SK-N-SH (cell line): ENCODE results near the gene C6orf132. TPM values are rescaled to one million over a fixed set of nuclear protein-coding genes. Genes with fewer than 3 reads are reported as not detected.

Experiments used
- CTCF ChIA-PET: fragments of 300-600, 350-600 bp; formaldehyde crosslinking; extraction: SDS; loops from one replicate; lab custom pipeline; 2021; lab: Yijun Ruan, JAX
- POLR2A ChIA-PET: fragments of 350-600 bp; sonication (Branson Sonifier 250); formaldehyde crosslinking; extraction: SDS; loops from one replicate; lab custom pipeline; 2020; ENCODE audit warnings: antibody characterized with exemption, inconsistent platforms; lab: Yijun Ruan, JAX
- DNase-seq: peaks from one replicate; pipeline ENCODE4 v3.0.0; 2012
- H2AFZ ChIP-seq: fragments of 200-600 bp; sonication (generic); 2 replicates; pipeline ENCODE4 v1.8.1; 2016; ENCODE audit warnings: antibody characterized with exemption, mild to moderate bottlenecking, low read depth
- H3F3A ChIP-seq: fragments of 200-600 bp; sonication (generic); replicated peaks from 2 replicates; pipeline ENCODE3; 2016; ENCODE audit warnings: antibody characterized with exemption, mild to moderate bottlenecking; ENCODE audit not compliant: insufficient read depth
- H3K27ac ChIP-seq, 2 experiments: fragments of 200-500 bp in 1 of 2; fragments of 200-600 bp in 1 of 2; sonication (Bioruptor generic) in 1 of 2; sonication (generic), shearing (Covaris generic) in 1 of 2; 2 replicates each; pipeline versions ENCODE4 v1.5.1 to v1.6.1; 2014 to 2016; ENCODE audit warnings: low read depth in 2 of 2, inconsistent platforms in 1 of 2, low read length in 1 of 2, mild to moderate bottlenecking in 1 of 2, mixed read lengths in 1 of 2
- H3K27me3 ChIP-seq: fragments of 200-600 bp; sonication (generic), shearing (Covaris generic); 2 replicates; pipeline ENCODE4 v1.6.1; 2016; ENCODE audit warnings: mixed run types; ENCODE audit not compliant: insufficient read depth
- H3K36me3 ChIP-seq, 2 experiments: fragments of 200-500 bp in 1 of 2; fragments of 200-600 bp in 1 of 2; sonication (Bioruptor generic) in 1 of 2; sonication (generic) in 1 of 2; replicated peaks in 1 of 2; 2 replicates each; pipeline versions ENCODE3 to v1.5.1; 2014 to 2016; ENCODE audit warnings: low read length in 1 of 2, mild to moderate bottlenecking in 1 of 2; ENCODE audit not compliant: insufficient read depth in 2 of 2, control insufficient read depth in 1 of 2
- H3K4me1 ChIP-seq, 2 experiments: fragments of 200-500 bp in 1 of 2; fragments of 200-600 bp in 1 of 2; sonication (Bioruptor generic) in 1 of 2; sonication (generic), shearing (Covaris generic) in 1 of 2; 2 replicates each; pipeline versions ENCODE4 v1.5.1 to v1.6.1; 2014 to 2016; ENCODE audit warnings: low read depth in 1 of 2, low read length in 1 of 2, mixed run types in 1 of 2; ENCODE audit not compliant: insufficient read depth in 2 of 2, control insufficient read depth in 1 of 2
- H3K4me2 ChIP-seq: fragments of 200-600 bp; sonication (generic), shearing (Covaris generic); 2 replicates; pipeline ENCODE4 v1.6.1; 2017; ENCODE audit warnings: mixed run types
- H3K4me3 ChIP-seq, 2 experiments: fragments of 200-500 bp in 1 of 2; fragments of 200-600 bp in 1 of 2; sonication (Bioruptor generic) in 1 of 2; sonication (generic), shearing (Covaris generic) in 1 of 2; 2 replicates each; pipeline versions ENCODE4 v1.5.1 to v1.8.1; 2014 to 2016; ENCODE audit warnings: low read depth in 2 of 2, inconsistent platforms in 1 of 2, low read length in 1 of 2, mild to moderate bottlenecking in 1 of 2, mixed read lengths in 1 of 2, moderate library complexity in 1 of 2
- H3K79me2 ChIP-seq: fragments of 200-600 bp; sonication (generic); 2 replicates; pipeline ENCODE4 v1.8.1; 2017; ENCODE audit warnings: mild to moderate bottlenecking; ENCODE audit not compliant: insufficient read depth
- H3K9ac ChIP-seq: fragments of 200-600 bp; sonication (generic); 2 replicates; pipeline ENCODE4 v1.6.1; 2017; ENCODE audit warnings: mixed run types
- H3K9me2 ChIP-seq: fragments of 200-600 bp; sonication (generic); 2 replicates; pipeline ENCODE4 v1.6.1; 2017; ENCODE audit warnings: mixed run types
- H3K9me3 ChIP-seq: fragments of 200-600 bp; sonication (generic); 2 replicates; pipeline ENCODE4 v1.6.1; 2017; ENCODE audit warnings: mixed run types, mild to moderate bottlenecking, moderate library complexity
- H4K20me1 ChIP-seq: fragments of 200-600 bp; sonication (generic); 2 replicates; pipeline ENCODE4 v1.6.1; 2017; ENCODE audit warnings: mild to moderate bottlenecking, mixed run types; ENCODE audit not compliant: insufficient read depth
- CTCF ChIP-seq: fragments of 200-600 bp; sonication (generic); IDR thresholded peaks from 2 replicates; pipeline ENCODE4 v1.6.1; 2017; ENCODE audit warnings: antibody characterized with exemption, mild to moderate bottlenecking, moderate library complexity
- EP300 ChIP-seq, 2 experiments: IDR thresholded peaks; 2 replicates each; pipeline versions ENCODE4 v1.4.0 to v1.6.1; 2012; ENCODE audit warnings: borderline replicate concordance in 1 of 2, low read depth in 1 of 2, low read length in 1 of 2
- EZH2phosphoT487 ChIP-seq: fragments of 200-600 bp; sonication (generic); IDR thresholded peaks from 2 replicates; pipeline ENCODE4 v1.6.1; 2017; ENCODE audit warnings: low read depth, mixed run types, mild to moderate bottlenecking, antibody characterized with exemption, moderate library complexity, borderline replicate concordance
- FOSL2 ChIP-seq: IDR thresholded peaks from 2 replicates; pipeline ENCODE4 v1.4.0; 2012; ENCODE audit warnings: low read depth, mild to moderate bottlenecking, moderate library complexity, borderline replicate concordance
- GABPA ChIP-seq: IDR thresholded peaks from 2 replicates; pipeline ENCODE4 v1.4.0; 2012; ENCODE audit warnings: low read depth, mild to moderate bottlenecking
- GATA2 ChIP-seq: sonication (generic); formaldehyde crosslinking; IDR thresholded peaks from 2 replicates; pipeline ENCODE4 v1.5.0; 2020; ENCODE audit warnings: mild to moderate bottlenecking, missing genetic modification reagents
- IRF3 ChIP-seq: fragments of 150-350 bp; IDR thresholded peaks from 2 replicates; pipeline ENCODE4 v1.6.1; 2016; ENCODE audit warnings: mild to moderate bottlenecking, low read depth, low read length
- JUND ChIP-seq: IDR thresholded peaks from 2 replicates; pipeline ENCODE4 v1.4.0; 2012
- MAX ChIP-seq: IDR thresholded peaks from 2 replicates; pipeline ENCODE4 v1.4.0; 2012; ENCODE audit warnings: low read depth
- MXI1 ChIP-seq: IDR thresholded peaks from 2 replicates; pipeline ENCODE4 v1.6.1; 2012; ENCODE audit warnings: mild to moderate bottlenecking, low read depth, low read length, improper control_type of control experiment
- NFIC ChIP-seq: IDR thresholded peaks from 2 replicates; pipeline ENCODE4 v1.4.0; 2012; ENCODE audit warnings: borderline replicate concordance
- PBX3 ChIP-seq: IDR thresholded peaks from 2 replicates; pipeline ENCODE4; 2012
- POLR2AphosphoS5 ChIP-seq: IDR thresholded peaks from 2 replicates; pipeline ENCODE4 v1.6.1; 2012; ENCODE audit warnings: low read depth, low read length
- RAD21 ChIP-seq: IDR thresholded peaks from 2 replicates; pipeline ENCODE4 v1.6.1; 2012; ENCODE audit warnings: mild to moderate bottlenecking, low read length
- RCOR1 ChIP-seq: fragments of 150-350 bp; IDR thresholded peaks from 2 replicates; pipeline ENCODE4 v1.6.1; 2017; ENCODE audit warnings: antibody characterized with exemption, low read length
- SMC3 ChIP-seq: IDR thresholded peaks from 2 replicates; pipeline ENCODE4 v1.6.1; 2012; ENCODE audit warnings: low read depth, low read length, improper control_type of control experiment
- TEAD4 ChIP-seq: IDR thresholded peaks from 2 replicates; pipeline ENCODE4 v1.4.0; 2012; ENCODE audit warnings: mild to moderate bottlenecking, borderline replicate concordance; ENCODE audit not compliant: insufficient read depth
- USF2 ChIP-seq: fragments of 150-350 bp; IDR thresholded peaks from 2 replicates; pipeline ENCODE4 v1.6.1; 2017; ENCODE audit warnings: antibody characterized with exemption, low read length, low read depth, borderline replicate concordance
- YY1 ChIP-seq: IDR thresholded peaks from 2 replicates; pipeline ENCODE4 v1.4.0; 2012; ENCODE audit warnings: low read depth, mild to moderate bottlenecking
- WGBS: methylation state at CpG from one replicate; pipeline ENCODE4 v1.1.6; 2017; ENCODE audit warnings: low lambda C conversion rate; 5-methylcytosine and 5-hydroxymethylcytosine counted together
- polyA plus RNA-seq, 3 experiments: library from polyadenylated mRNA; depleted of rRNA; stranded (reverse); fragments of >200 nt; gene quantifications; 2 replicates each; pipeline ENCODE4 v1.2.3, GENCODE V29; 2012

The C6orf132 gene
- polyA plus RNA-seq, 1 of the 3 experiments (the other 2 are of a cell fraction): not detected

- Histone ChIP-seq H3K4me3 (no peak overlapping the region), H2AFZ (no peak overlapping the region), H3K4me2 (no peak overlapping the region), H3K27ac (no peak overlapping the region), H3K9ac (no peak overlapping the region), H3K27me3 (no peaks in the 10 kb centered on the region)
- CTCF ChIA-PET: interaction anchor here (0.6 to 18.1 kb wide), 5 partner anchors 10 to 82 kb away, joined by 3 to 159 read pairs (median 3); no protein-coding TSS in a partner anchor
- TF ChIP-seq MAX (no peak), MXI1 (no peak), YY1 (no peak), PBX3 (no peak), RAD21 (no peak), USF2 (no peak), SMC3 (no peak), TEAD4 (no peak), GABPA (no peak), POLR2AphosphoS5 (no peak), CTCF (no peak), JUND (no peak), EP300 (IDR thresholded peaks at IDR 0.05; ENCODE audit: borderline replicate concordance in 1 of 2, low read depth in 1 of 2, low read length in 1 of 2) (no peak), RCOR1 (no peak), EZH2phosphoT487 (no peak), IRF3 (no peak), FOSL2 (no peak), NFIC (no peak), GATA2 (CRISPR knock-in tag) (no peak)
- TF ChIP-seq, all 33 proteins: peak for 0
- H3K9me2 ChIP-seq: no peaks in the 10 kb centered on the region
- POLR2A ChIA-PET: no interaction called here
- H3K4me1 ChIP-seq: no peaks in the 10 kb centered on the region
- H3K36me3 ChIP-seq: peaks cover under 1 to 1% of the 10 kb centered on the region in 2 experiments
- DNase-seq: no peak
- WGBS: 86% methylated on average over 5 of the region's 5 CpGs
- no peaks in the 10 kb centered on the region for H3K79me2 ChIP-seq
- H3F3A ChIP-seq: peaks cover 3% of the 10 kb centered on the region
- H3K9me3 ChIP-seq: no peaks in the 10 kb centered on the region
- no peaks in the 10 kb centered on the region for H4K20me1 ChIP-seq
Measured at GRCh38 chr6:42083530-42083929, 58.9 kb downstream of the C6orf132 start.
